Loucy (cell line): ENCODE data around the gene WHRN.

ENCODE experiments used
- H2AFZ ChIP-seq: fragments of 200-600 bp; sonication (generic); 2 replicates; pipeline ENCODE4 v1.6.0; 2016; ENCODE audit warnings: antibody characterized with exemption, mild to moderate bottlenecking, low read length, moderate library complexity
- H3F3A ChIP-seq: fragments of 200-600 bp; 2 replicates; pipeline ENCODE4 v1.6.0; 2016; ENCODE audit warnings: antibody characterized with exemption, low read depth, mild to moderate bottlenecking
- H3K27me3 ChIP-seq: fragments of 200-600 bp; sonication (generic); 2 replicates; pipeline ENCODE4 v1.6.1; 2014; ENCODE audit warnings: low read length, mild to moderate bottlenecking; ENCODE audit not compliant: insufficient read depth, poor library complexity, severe bottlenecking
- H3K36me3 ChIP-seq: fragments of 200-600 bp; sonication (generic); 2 replicates; pipeline ENCODE4 v1.6.1; 2016; ENCODE audit warnings: low read length; ENCODE audit not compliant: insufficient read depth
- H3K4me1 ChIP-seq: fragments of 200-600 bp; sonication (generic); 2 replicates; pipeline ENCODE4 v1.5.1; 2014; ENCODE audit warnings: low read length, mild to moderate bottlenecking; ENCODE audit not compliant: insufficient read depth, poor library complexity, severe bottlenecking
- H3K4me2 ChIP-seq: fragments of 200-600 bp; sonication (generic); 2 replicates; pipeline ENCODE4 v1.6.0; 2014; ENCODE audit warnings: antibody characterized with exemption, low read length, low read depth, mild to moderate bottlenecking; ENCODE audit not compliant: poor library complexity, severe bottlenecking
- H3K4me3 ChIP-seq: fragments of 200-600 bp; sonication (generic); 2 replicates; pipeline ENCODE4 v1.5.1; 2014; ENCODE audit warnings: low read length, mild to moderate bottlenecking, mixed read lengths; ENCODE audit not compliant: poor library complexity, severe bottlenecking
- H3K79me2 ChIP-seq: fragments of 200-600 bp; sonication (generic); 2 replicates; pipeline ENCODE4 v1.6.1; 2014; ENCODE audit warnings: low read length; ENCODE audit not compliant: insufficient read depth
- H3K9ac ChIP-seq: fragments of 200-600 bp; sonication (generic); 2 replicates; pipeline ENCODE4 v1.6.0; 2014; ENCODE audit warnings: mild to moderate bottlenecking, low read depth, low read length, moderate library complexity; ENCODE audit not compliant: poor library complexity, severe bottlenecking
- H3K9me2 ChIP-seq: fragments of 200-600 bp; sonication (generic); replicated peaks from 2 replicates; pipeline ENCODE4 v1.6.1; 2016; ENCODE audit warnings: low read depth, low read length, mixed read lengths
- H3K9me3 ChIP-seq: fragments of 200-600 bp; sonication (generic); 2 replicates; pipeline ENCODE4 v1.6.1; 2014; ENCODE audit warnings: mild to moderate bottlenecking, antibody characterized with exemption, low read length, low read depth; ENCODE audit not compliant: insufficient read depth
- H4K20me1 ChIP-seq: fragments of 200-600 bp; sonication (generic); 2 replicates; pipeline ENCODE4 v1.6.0; 2014; ENCODE audit warnings: antibody characterized with exemption, low read length, mild to moderate bottlenecking; ENCODE audit not compliant: insufficient read depth, poor library complexity, severe bottlenecking
- EZH2phosphoT487 ChIP-seq: fragments of 200-600 bp; IDR thresholded peaks from 2 replicates; pipeline ENCODE4 v1.6.1; 2018; ENCODE audit warnings: antibody characterized with exemption, mild to moderate bottlenecking, moderate library complexity, borderline replicate concordance
- TF ChIP-seq, protein P1 (sequence below): fragments of 200-600 bp; sonication (generic); conservative IDR thresholded peaks from 2 replicates; pipeline ENCODE4 v1.5.1; 2014; ENCODE audit warnings: mild to moderate bottlenecking, antibody characterized with exemption, low read length

Gene WHRN

DNA sequence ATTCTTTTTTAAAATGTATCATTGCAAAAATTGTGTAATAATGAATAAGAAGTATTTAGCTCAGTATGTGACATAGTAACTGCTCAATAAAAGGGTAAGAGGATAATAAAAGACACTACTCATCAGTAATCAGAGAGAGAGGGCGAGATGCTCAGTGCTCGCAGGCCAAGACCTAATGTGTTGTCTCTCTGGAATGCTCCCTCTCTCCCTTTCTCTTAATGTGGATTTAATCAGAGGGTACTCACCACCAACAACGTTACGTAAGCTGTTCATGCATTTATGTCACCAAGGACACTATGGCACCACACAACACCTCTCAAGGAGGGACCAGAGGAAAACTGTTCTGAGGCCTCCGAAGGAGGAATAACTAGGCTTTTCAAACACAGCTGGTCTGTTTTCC is 42.5 kb downstream of the WHRN start:
- H3K4me3 ChIP-seq, result no peak overlapping the region
- TF ChIP-seq, protein P1, sequence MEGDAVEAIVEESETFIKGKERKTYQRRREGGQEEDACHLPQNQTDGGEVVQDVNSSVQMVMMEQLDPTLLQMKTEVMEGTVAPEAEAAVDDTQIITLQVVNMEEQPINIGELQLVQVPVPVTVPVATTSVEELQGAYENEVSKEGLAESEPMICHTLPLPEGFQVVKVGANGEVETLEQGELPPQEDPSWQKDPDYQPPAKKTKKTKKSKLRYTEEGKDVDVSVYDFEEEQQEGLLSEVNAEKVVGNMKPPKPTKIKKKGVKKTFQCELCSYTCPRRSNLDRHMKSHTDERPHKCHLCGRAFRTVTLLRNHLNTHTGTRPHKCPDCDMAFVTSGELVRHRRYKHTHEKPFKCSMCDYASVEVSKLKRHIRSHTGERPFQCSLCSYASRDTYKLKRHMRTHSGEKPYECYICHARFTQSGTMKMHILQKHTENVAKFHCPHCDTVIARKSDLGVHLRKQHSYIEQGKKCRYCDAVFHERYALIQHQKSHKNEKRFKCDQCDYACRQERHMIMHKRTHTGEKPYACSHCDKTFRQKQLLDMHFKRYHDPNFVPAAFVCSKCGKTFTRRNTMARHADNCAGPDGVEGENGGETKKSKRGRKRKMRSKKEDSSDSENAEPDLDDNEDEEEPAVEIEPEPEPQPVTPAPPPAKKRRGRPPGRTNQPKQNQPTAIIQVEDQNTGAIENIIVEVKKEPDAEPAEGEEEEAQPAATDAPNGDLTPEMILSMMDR, result no peak
- TF ChIP-seq EZH2phosphoT487, result no peak
- no peaks in the 10 kb centered on the region for H3K9me2 ChIP-seq
- H3K4me2 ChIP-seq, result no peak overlapping the region
- no peaks in the 10 kb centered on the region for H3F3A ChIP-seq
- H3K36me3 ChIP-seq, result no peaks in the 10 kb centered on the region
- H3K4me1 ChIP-seq, result no peaks in the 10 kb centered on the region
- no peaks in the 10 kb centered on the region for H3K79me2 ChIP-seq
- H3K27me3 ChIP-seq, result no peaks in the 10 kb centered on the region
- H3K9me3 ChIP-seq, result no peaks in the 10 kb centered on the region
- H2AFZ ChIP-seq, result no peak overlapping the region
- H3K9ac ChIP-seq, result no peak overlapping the region
- no peaks in the 10 kb centered on the region for H4K20me1 ChIP-seq

- Histone ChIP-seq H3K4me3 (no peak overlapping the region), H3K36me3 (no peaks in the 10 kb centered on the region), H3K79me2 (no peaks in the 10 kb centered on the region), H4K20me1 (no peaks in the 10 kb centered on the region), H3K9me2 (no peaks in the 10 kb centered on the region), H3K27me3 (no peaks in the 10 kb centered on the region), H3K9me3 (no peaks in the 10 kb centered on the region), H3F3A (no peaks in the 10 kb centered on the region), H3K9ac (no peak overlapping the region), H2AFZ (no peak overlapping the region), H3K4me1 (no peaks in the 10 kb centered on the region), H3K4me2 (no peak overlapping the region)
- no peak for TF ChIP-seq EZH2phosphoT487
- TF ChIP-seq, protein P1, result no peak
Observed at GRCh38 chr9:114461468-114461867, 43.8 kb downstream of the WHRN start.

DNA sequence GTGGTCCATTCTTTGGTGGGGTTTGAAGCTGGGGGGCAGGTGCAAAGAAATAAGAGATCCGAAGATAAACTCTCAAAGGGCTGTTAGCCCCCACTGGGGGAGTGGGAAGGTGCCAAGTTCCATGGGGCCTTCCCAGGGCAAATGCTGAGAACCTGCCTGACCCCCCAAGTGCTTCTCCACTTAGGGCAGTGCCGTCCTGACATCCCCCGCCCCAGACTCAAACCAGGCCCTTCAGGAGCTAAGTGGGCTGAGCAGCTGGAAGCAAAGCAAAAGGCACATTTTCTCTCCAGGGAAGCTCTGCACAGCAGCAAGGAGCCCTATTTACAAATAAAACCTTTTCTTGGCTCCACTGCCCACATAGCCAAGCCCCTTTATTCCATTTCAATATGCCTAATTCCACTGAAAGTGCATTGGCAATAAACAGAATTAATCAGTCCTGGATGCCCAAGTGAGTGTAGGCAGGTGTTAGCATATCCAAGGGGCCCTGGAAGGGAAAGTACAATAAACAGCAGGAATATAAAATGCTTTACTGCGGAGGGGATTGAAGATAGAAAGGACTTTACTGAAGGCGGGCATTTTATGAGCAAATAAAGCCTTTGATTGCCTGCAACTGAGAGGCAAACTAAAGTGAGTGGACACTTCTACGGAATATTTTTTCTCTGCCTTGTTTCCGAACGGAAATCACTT is 44.6 kb downstream of the WHRN start:
- Histone ChIP-seq H4K20me1 (no peaks in the 10 kb centered on the region), H3K9me2 (no peaks in the 10 kb centered on the region)
- TF ChIP-seq EZH2phosphoT487, result no peak
- TF ChIP-seq, protein P1, result no peak

More for the DNA sequence above, 44.6 kb downstream of the WHRN start:
- no peak overlapping the region for H3K4me2 ChIP-seq
- H3K27me3 ChIP-seq, result no peaks in the 10 kb centered on the region
- no peaks in the 10 kb centered on the region for H3K79me2 ChIP-seq
- no peak overlapping the region for H2AFZ ChIP-seq
- no peak overlapping the region for H3K4me3 ChIP-seq
- no peak overlapping the region for H3K9ac ChIP-seq
- no peaks in the 10 kb centered on the region for H3K36me3 ChIP-seq
- H3K4me1 ChIP-seq, result no peaks in the 10 kb centered on the region
- H3F3A ChIP-seq, result no peaks in the 10 kb centered on the region
- H3K9me3 ChIP-seq, result no peaks in the 10 kb centered on the region
